AG10803 (cell line): Measurements from ENCODE around the gene ERP44.
A peak's percentile ranks its signal among the peaks of the same experiment; 100 is the strongest.

Source experiments
- DNase-seq: peaks from one replicate; pipeline ENCODE4 v3.0.0; 2010; ENCODE audit warnings: low read depth
- H3K4me3 ChIP-seq: 2 replicates; pipeline ENCODE4 v1.5.1; 2011; ENCODE audit warnings: mild to moderate bottlenecking, low read length, control low read depth
- CTCF ChIP-seq: conservative IDR thresholded peaks from 2 replicates; pipeline ENCODE4 v1.5.1; 2011; ENCODE audit warnings: mild to moderate bottlenecking, low read length, control low read depth, inconsistent platforms

Gene ERP44

GRCh38 chr9:99947395-99947794, 151.4 kb downstream of the ERP44 start:
- TF ChIP-seq CTCF, result peak; percentile 18; the same call in 1 of the 2 replicates
- DNase-seq, result no peak
- no peak overlapping the region for H3K4me3 ChIP-seq

- TF ChIP-seq CTCF, result no peak
- no peak for DNase-seq
- H3K4me3 ChIP-seq, result no peak overlapping the region
Observed at GRCh38 chr9:99936947-99937587, 161.7 kb downstream of the ERP44 start.

GRCh38 chr9:99931155-99931840, 167.5 kb downstream of the ERP44 start:
- DNase-seq, result peak; percentile 33
- TF ChIP-seq CTCF, result no peak
- no peak overlapping the region for H3K4me3 ChIP-seq

GRCh38 chr9:99929652-99930051, 169.1 kb downstream of the ERP44 start:
- DNase-seq, result no peak
- no peak overlapping the region for H3K4me3 ChIP-seq
- no peak for TF ChIP-seq CTCF
